GM19467 (cell line): Measurements from ENCODE around the gene SP100.
"Not testable (repeated sequence)": the region's sequence is repeated elsewhere in the genome, so short reads cannot be mapped to it uniquely, and the experiment has no call there.

Experiments
- ATAC-seq: cut with Tn5 transposase; IDR thresholded peaks from one replicate; pipeline ENCODE4 v1.9.1; 2021; ENCODE audit warnings: mild to moderate bottlenecking, moderate library complexity; ENCODE audit not compliant: unreplicated experiment

The SP100 gene

GRCh38 chr2:230416061-230416721 is at the start of gene SP100:
TSS of gene SP100 (plus strand) at chr2:230416201. CDS start at chr2:230416297, 96 bp downstream.
- ATAC-seq: peak; percentile 69

GRCh38 chr2:230382108-230382507 is 33.9 kb upstream of the SP100 start:
- ATAC-seq: no peak

- no peak for ATAC-seq
Observed at GRCh38 chr2:230383453-230383852, 32.5 kb upstream of the SP100 start.

GRCh38 chr2:230384986-230385385 is 31.0 kb upstream of the SP100 start:
- no peak for ATAC-seq

GRCh38 chr2:230394301-230394700 is 21.7 kb upstream of the SP100 start:
- ATAC-seq: no peak

- not testable (repeated sequence) for ATAC-seq
Observed at GRCh38 chr2:230398698-230399097, 17.3 kb upstream of the SP100 start.

- ATAC-seq: no peak
Observed at GRCh38 chr2:230400041-230400440, 16.0 kb upstream of the SP100 start.

- no peak for ATAC-seq
Observed at GRCh38 chr2:230400454-230400853, 15.5 kb upstream of the SP100 start.

GRCh38 chr2:230401026-230401425 is 15.0 kb upstream of the SP100 start:
- not testable (repeated sequence) for ATAC-seq

GRCh38 chr2:230403746-230404145 is 12.3 kb upstream of the SP100 start:
- no peak for ATAC-seq

GRCh38 chr2:230405824-230406223 is 10.2 kb upstream of the SP100 start:
- ATAC-seq: no peak

- ATAC-seq: no peak
Observed at GRCh38 chr2:230408244-230408842, 7.7 kb upstream of the SP100 start.

- ATAC-seq: not testable (repeated sequence)
Observed at GRCh38 chr2:230409316-230409715, 6.7 kb upstream of the SP100 start.

GRCh38 chr2:230410263-230410662 is 5.7 kb upstream of the SP100 start:
- ATAC-seq: no peak

GRCh38 chr2:230410861-230411569 is 5.0 kb upstream of the SP100 start:
- no peak for ATAC-seq

- peak; percentile 52 for ATAC-seq
Observed at GRCh38 chr2:230411570-230412370, 4.2 kb upstream of the SP100 start.

GRCh38 chr2:230412371-230412711 is 3.7 kb upstream of the SP100 start:
- no peak for ATAC-seq

- no peak for ATAC-seq
Observed at GRCh38 chr2:230412846-230413245, 3.2 kb upstream of the SP100 start.

- no peak for ATAC-seq
Observed at GRCh38 chr2:230413479-230413878, 2.5 kb upstream of the SP100 start.

GRCh38 chr2:230414302-230414701 is 1.7 kb upstream of the SP100 start:
- ATAC-seq: no peak

- ATAC-seq: no peak
Observed at GRCh38 chr2:230417436-230417835, 1.4 kb downstream of the SP100 start.
